HG03025 (cell line): ENCODE results near the gene PLAGL2.
"Not testable (repeated sequence)": the region's sequence is repeated elsewhere in the genome, so short reads cannot be mapped to it uniquely, and the experiment has no call there.

Experiments used
- ATAC-seq: cut with Tn5 transposase; IDR thresholded peaks from one replicate; pipeline ENCODE4 v1.9.1; 2021; ENCODE audit warnings: mild to moderate bottlenecking, moderate library complexity; ENCODE audit not compliant: unreplicated experiment, low FRiP score

Gene PLAGL2

GRCh38 chr20:32186506-32186905 is 21.0 kb downstream of the PLAGL2 start:
- ATAC-seq, result no peak

DNA sequence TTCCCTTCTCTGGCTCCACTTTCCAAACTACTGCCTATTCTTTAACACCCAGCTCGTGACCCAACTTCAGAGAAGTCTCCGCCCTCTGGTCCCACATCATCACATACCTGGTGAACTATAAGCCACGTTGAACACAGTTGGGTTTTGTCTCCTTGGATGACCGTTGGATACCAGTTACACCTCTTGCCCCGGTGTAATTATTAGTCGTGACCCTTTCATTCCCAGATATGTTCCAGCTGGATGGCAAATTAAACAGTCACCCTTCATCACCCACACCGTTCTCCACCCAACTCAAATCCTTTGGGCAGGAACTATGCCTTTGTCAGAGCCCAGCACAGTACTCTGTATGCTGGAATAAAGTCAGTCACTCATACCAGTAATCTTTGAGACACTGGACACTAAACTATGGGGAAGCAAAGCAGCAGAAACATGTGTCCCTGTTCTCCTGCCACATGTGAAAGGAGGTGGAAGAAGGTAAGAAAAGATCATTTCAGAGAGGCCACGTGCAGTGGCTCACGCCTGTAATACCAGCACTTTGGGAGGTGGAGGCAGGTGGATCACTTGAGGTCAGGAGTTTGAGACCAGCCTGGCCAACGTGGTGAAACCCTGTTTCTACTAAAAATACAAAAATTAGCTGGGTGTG is 22.5 kb downstream of the PLAGL2 start:
- no peak for ATAC-seq

- ATAC-seq, result no peak
Measured at GRCh38 chr20:32183947-32184635, 23.5 kb downstream of the PLAGL2 start.

- ATAC-seq, result no peak
Measured at GRCh38 chr20:32181606-32182005, 25.9 kb downstream of the PLAGL2 start.

DNA sequence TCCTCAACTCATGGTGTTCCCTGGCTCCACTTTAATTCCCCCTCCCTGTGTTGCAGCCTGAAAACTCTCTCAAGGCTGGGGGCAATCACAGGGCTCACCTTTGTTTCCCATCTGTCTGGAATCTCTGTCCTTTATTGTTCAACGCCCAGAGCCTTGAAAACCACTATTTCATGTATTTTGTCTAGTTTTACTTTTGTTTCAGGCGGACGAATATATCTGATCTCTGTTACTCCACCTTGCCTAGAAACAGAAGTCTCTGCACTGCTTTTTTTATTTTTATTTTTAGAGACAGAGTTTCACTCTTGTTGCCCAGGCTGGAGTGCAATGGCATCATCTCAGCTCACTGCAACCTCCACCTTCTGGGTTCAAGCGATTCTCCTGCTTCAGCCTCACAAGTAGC is 27.6 kb downstream of the PLAGL2 start:
- no peak for ATAC-seq

DNA sequence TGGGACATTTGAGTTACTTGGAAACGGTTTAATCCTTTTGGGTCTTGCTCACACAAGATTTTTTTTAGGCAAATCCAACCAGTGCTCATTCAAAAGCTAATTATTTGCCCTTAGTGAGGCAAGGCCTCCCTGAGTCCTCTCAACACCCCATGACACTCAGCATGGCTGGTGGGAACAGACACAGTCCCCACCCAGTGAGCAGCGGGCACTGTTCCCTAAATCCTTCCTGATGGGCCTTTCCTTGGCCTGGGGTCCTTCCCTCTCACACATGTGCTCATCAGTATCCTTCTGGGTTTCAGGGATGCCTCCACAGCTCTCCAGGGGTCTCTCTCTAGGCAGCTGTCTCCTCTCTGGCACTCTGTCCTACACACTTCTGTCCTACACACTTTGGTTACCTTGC is 28.0 kb downstream of the PLAGL2 start:
- no peak for ATAC-seq

DNA sequence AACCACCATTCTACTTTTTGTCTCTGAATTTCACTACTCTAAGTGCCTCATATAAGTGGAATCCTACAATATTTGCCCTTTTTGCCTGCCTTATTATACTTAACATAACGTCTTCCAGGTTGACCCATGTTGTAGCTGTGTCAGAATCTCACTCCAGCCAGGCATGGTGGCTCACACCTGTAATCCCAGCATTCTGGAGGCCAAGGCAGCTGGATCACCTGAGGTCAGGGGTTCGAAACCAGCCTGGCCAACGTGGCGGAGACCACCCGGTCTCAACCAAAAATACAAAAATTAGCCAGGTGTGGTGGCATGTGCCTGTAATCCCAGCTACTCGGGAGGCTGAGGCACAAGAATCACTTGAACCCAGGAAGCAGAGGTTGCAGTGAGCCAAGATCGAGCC is 29.8 kb downstream of the PLAGL2 start:
- ATAC-seq, result not testable (repeated sequence)

DNA sequence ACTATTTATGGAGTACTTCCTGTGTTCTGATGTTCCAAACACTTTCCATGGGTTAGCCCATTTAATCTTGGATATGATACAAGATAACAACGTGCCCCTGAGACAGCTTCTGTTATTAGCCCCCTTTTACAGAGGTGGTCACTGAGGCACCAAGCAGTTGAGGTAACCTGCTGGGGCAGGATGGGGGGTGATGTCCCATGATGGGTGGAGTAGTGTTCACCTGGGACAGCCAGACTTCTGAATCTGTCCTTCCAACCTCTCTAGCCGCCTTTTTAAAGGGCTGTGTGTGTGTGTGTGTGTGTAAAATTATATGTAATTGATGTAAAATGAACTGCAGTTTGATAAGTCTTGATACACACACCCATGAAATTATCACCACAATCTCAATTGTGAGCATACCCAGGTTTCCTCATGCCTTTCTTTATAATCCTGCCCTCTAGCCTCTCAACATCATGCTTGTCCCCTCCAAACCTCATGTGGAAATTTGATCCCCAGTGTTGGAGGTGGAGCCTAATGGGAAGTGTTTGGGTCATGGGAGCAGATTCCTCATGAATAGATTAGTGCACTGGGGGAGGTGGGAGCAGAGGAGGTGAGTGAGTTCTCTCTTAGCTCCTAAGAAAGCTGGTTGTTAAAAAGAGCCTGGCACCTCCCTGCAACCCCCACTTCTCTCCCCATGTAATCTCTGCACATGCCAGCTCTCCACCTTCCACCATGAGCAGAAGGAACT is 39.2 kb downstream of the PLAGL2 start:
- ATAC-seq, result no peak

- ATAC-seq, result no peak
Measured at GRCh38 chr20:32167552-32167951, 40.0 kb downstream of the PLAGL2 start.

GRCh38 chr20:32165836-32166545 is 41.6 kb downstream of the PLAGL2 start:
- ATAC-seq, result no peak

- ATAC-seq, result no peak
Measured at GRCh38 chr20:32164984-32165735, 42.4 kb downstream of the PLAGL2 start.

DNA sequence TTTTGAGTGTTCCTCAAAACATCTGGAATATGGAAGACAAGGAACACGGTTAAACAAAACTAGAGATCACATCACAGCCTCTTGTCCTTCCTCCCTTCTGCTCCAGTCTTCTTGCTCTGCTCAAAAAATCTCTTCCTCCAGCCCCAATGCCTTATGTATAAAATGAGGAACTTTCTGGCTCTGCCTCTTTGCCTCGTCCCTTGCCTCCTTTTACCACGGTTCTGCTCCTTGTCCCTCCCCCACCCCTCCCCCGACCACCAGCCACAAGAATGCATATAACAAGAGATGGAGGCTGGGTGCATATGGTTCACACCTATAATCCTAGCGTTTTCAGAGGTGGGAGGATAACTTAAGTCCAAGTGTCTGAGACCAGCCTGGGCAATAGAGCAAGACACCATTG is 43.6 kb downstream of the PLAGL2 start:
- ATAC-seq, result no peak

- ATAC-seq, result no peak
Measured at GRCh38 chr20:32162351-32162750, 45.2 kb downstream of the PLAGL2 start.

DNA sequence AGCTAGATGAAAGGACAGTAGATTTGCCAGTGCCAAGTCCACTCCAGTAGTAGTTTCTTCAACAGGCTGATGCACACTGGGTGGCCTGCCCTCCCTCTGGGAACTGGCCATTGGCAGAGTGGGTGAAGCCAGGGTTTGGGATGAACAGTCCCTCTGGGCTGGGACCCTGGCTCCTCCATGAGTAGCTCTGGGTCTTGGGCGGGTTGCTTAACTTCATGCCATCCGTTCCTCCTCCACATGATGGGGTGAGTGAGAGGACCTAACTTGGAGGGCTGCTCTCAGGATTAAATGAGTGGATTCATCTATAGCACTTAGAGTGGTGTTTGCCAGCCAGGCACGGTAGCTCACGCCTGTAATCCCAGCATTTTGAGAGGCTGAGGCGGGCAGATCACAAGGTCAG is 47.2 kb downstream of the PLAGL2 start:
- no peak for ATAC-seq

GRCh38 chr20:32159766-32160221 is 47.7 kb downstream of the PLAGL2 start:
- ATAC-seq, result no peak

- ATAC-seq, result no peak
Measured at GRCh38 chr20:32158943-32159660, 48.4 kb downstream of the PLAGL2 start.

GRCh38 chr20:32158351-32158750 is 49.2 kb downstream of the PLAGL2 start:
- no peak for ATAC-seq

DNA sequence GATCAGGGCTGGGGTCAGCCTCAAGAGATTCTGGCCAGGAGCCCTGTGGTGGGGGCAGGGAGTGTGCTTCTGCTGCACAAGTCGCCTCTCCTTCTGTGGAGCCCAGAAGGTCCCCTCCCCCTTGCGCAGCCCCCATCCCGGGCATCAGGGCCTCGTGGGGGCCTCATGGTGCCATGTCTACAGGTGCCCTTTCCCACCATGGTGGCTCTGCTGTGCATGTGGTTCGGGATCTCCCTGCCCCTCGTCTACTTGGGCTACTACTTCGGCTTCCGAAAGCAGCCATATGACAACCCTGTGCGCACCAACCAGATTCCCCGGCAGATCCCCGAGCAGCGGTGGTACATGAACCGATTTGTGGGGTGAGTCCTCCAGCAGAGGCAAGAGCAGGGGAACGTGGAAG is 49.9 kb downstream of the PLAGL2 start:
- ATAC-seq, result no peak
